ENCODE measurements around the gene TPPP2. TPM values are rescaled to one million over a fixed set of nuclear protein-coding genes. Genes with fewer than 3 reads are reported as not detected.

The TPPP2 gene
- total and polyA plus RNA-seq, 9 donors = 0.62 to 2.5 (median 1.3) TPM; not detected in 1

DNA sequence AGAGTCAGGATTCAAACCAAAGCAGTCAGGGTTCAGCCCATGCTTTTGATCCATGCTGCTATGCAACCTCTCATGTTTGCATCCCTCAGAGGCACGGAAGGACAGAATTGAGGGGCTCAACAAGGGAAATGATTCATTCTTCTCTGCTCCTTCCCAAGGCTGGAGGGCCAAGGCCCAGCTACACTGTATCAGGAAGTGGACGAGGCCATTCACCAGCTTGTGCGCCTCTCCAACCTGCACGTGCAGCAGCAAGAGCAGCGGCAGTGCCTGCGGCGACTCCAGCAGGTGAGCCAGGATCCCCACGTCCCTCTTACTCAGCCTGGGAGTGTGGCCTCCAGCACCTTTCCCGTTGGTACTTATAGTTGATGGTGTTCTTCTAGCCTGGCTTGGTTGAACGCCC is 48.7 kb downstream of the TPPP2 start:
- 80 to 85% (median 82%) methylated on average over 10 of the region's 10 CpGs for WGBS, 3 donors
- no peaks in the 10 kb centered on the region for H3K4me1 ChIP-seq (ENCODE audit: insufficient read depth)
- H3K36me3 ChIP-seq = no peaks in the 10 kb centered on the region
- no peak overlapping the region for H3K27ac ChIP-seq
- TF ChIP-seq POLR2A (IDR thresholded peaks at IDR 0.05) = no peak
- no peak for TF ChIP-seq EP300 (IDR thresholded peaks at IDR 0.05)
- TF ChIP-seq, protein P1, sequence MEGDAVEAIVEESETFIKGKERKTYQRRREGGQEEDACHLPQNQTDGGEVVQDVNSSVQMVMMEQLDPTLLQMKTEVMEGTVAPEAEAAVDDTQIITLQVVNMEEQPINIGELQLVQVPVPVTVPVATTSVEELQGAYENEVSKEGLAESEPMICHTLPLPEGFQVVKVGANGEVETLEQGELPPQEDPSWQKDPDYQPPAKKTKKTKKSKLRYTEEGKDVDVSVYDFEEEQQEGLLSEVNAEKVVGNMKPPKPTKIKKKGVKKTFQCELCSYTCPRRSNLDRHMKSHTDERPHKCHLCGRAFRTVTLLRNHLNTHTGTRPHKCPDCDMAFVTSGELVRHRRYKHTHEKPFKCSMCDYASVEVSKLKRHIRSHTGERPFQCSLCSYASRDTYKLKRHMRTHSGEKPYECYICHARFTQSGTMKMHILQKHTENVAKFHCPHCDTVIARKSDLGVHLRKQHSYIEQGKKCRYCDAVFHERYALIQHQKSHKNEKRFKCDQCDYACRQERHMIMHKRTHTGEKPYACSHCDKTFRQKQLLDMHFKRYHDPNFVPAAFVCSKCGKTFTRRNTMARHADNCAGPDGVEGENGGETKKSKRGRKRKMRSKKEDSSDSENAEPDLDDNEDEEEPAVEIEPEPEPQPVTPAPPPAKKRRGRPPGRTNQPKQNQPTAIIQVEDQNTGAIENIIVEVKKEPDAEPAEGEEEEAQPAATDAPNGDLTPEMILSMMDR (IDR thresholded peaks at IDR 0.05) = no peak
- DNase-seq = no peak
- intact Hi-C loops (cut with DNase I) = no loop called here
- H3K9me3 ChIP-seq = no peaks in the 10 kb centered on the region
- no peaks in the 10 kb centered on the region for H3K27me3 ChIP-seq
- H3K4me3 ChIP-seq = no peak overlapping the region

DNA sequence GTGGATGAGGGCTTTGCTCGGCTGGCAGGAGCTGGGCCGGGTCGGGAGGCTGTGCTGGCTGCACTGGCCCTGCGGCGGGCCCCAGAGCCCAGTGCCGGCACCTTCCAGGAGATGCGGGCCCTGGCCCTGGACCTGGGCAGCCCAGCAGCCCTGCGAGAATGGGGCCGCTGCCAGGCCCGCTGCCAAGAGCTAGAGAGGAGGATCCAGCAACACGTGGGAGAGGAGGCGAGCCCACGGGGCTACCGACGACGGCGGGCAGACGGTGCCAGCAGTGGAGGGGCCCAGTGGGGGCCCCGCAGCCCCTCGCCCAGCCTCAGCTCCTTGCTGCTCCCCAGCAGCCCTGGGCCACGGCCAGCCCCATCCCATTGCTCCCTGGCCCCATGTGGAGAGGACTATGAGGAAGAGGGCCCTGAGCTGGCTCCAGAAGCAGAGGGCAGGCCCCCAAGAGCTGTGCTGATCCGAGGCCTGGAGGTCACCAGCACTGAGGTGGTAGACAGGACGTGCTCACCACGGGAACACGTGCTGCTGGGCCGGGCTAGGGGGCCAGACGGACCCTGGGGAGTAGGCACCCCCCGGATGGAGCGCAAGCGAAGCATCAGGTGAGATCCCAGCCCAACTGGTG is 51.6 kb downstream of the TPPP2 start:
- TF ChIP-seq POLR2A (IDR thresholded peaks at IDR 0.05) (no peak), EP300 (IDR thresholded peaks at IDR 0.05) (no peak)
- TF ChIP-seq, protein P1 (IDR thresholded peaks at IDR 0.05) = no peak
- H3K4me1 ChIP-seq (ENCODE audit: insufficient read depth) = no peaks in the 10 kb centered on the region
- H3K4me3 ChIP-seq = no peak overlapping the region
- intact Hi-C loops (cut with DNase I) = no loop called here
- H3K27me3 ChIP-seq = no peaks in the 10 kb centered on the region
- H3K36me3 ChIP-seq = no peaks in the 10 kb centered on the region
- H3K27ac ChIP-seq = no peak overlapping the region
- DNase-seq = no peak
- no peaks in the 10 kb centered on the region for H3K9me3 ChIP-seq
- 74 to 77% (median 77%) methylated on average over 26 to 30 of the region's 30 CpGs for WGBS, 3 donors

Small RNA genes lying within 50 kb of the gene (microRNA-seq; reads per million reads assigned to microRNA genes)
- 0 to 0.16 (median 0) reads per million in 3 donors for gene MIR6717

Other genes starting within 250 kb of the TPPP2 start
- 1 to 10 TPM; 3.1 to 7.5 (median 5.0) TPM for gene RNASE6, start 248.9 kb upstream of the TPPP2 start, total RNA-seq
- 10 to 100 TPM in 1 of 2 donors, 1 to 10 TPM in 1; 4.7 to 30.3 TPM for gene RNASE6, start 248.9 kb upstream of the TPPP2 start, polyA plus RNA-seq
- gene RNASE1, start 227.4 kb upstream of the TPPP2 start, total RNA-seq = 100 to 1,000 TPM in 6 of 7 donors, 10 to 100 TPM in 1; 62.5 to 293 (median 119) TPM
- 100 to 1,000 TPM; 203 to 985 TPM for gene RNASE1, start 227.4 kb upstream of the TPPP2 start, polyA plus RNA-seq
- not detected for gene RNASE3, start 138.8 kb upstream of the TPPP2 start, total RNA-seq
- gene RNASE3, start 138.8 kb upstream of the TPPP2 start, polyA plus RNA-seq = under 1 TPM in 1 of 2 donors, not detected in 1; 0.24 TPM
- 1 to 10 TPM in 3 of 7 donors, under 1 TPM in 3, not detected in 1; 0.38 to 2.9 (median 0.76) TPM for gene RNASE2, start 74.7 kb upstream of the TPPP2 start, total RNA-seq
- 1 to 10 TPM; 2.9 to 3.0 TPM for gene RNASE2, start 74.7 kb upstream of the TPPP2 start, polyA plus RNA-seq
- gene METTL17, start 40.2 kb upstream of the TPPP2 start, total RNA-seq = 10 to 100 TPM; 42.5 to 65.1 (median 45.7) TPM
- gene METTL17, start 40.2 kb upstream of the TPPP2 start, polyA plus RNA-seq = 10 to 100 TPM; 49.9 to 53.6 TPM
- gene SLC39A2, start 30.9 kb upstream of the TPPP2 start, total RNA-seq = under 1 TPM in 1 of 7 donors, not detected in 6; 0.28 TPM
- gene SLC39A2, start 30.9 kb upstream of the TPPP2 start, polyA plus RNA-seq = under 1 TPM in 1 of 2 donors, not detected in 1; 0.30 TPM
- gene NDRG2, start 5.2 kb upstream of the TPPP2 start, total RNA-seq = 100 to 1,000 TPM; 355 to 703 (median 417) TPM
- 100 to 1,000 TPM; 579 to 585 TPM for gene NDRG2, start 5.2 kb upstream of the TPPP2 start, polyA plus RNA-seq
- not detected for gene RNASE13, start 4.6 kb downstream of the TPPP2 start, total RNA-seq
- not detected for gene RNASE13, start 4.6 kb downstream of the TPPP2 start, polyA plus RNA-seq
- gene RNASE7, start 12.1 kb downstream of the TPPP2 start, total RNA-seq = not detected
- not detected for gene RNASE7, start 12.1 kb downstream of the TPPP2 start, polyA plus RNA-seq
- not detected for gene RNASE8, start 27.6 kb downstream of the TPPP2 start, total RNA-seq
- gene RNASE8, start 27.6 kb downstream of the TPPP2 start, polyA plus RNA-seq = not detected
- gene ARHGEF40, start 40.1 kb downstream of the TPPP2 start, total RNA-seq = 10 to 100 TPM; 31.0 to 98.3 (median 66.1) TPM
- 10 to 100 TPM; 29.8 to 34.3 TPM for gene ARHGEF40, start 40.1 kb downstream of the TPPP2 start, polyA plus RNA-seq
- 10 to 100 TPM; 27.7 to 60.9 (median 33.4) TPM for gene ZNF219, start 68.4 kb downstream of the TPPP2 start, total RNA-seq
- 10 to 100 TPM in 1 of 2 donors, 1 to 10 TPM in 1; 4.8 to 31.0 TPM for gene ZNF219, start 68.4 kb downstream of the TPPP2 start, polyA plus RNA-seq
- gene TMEM253, start 70.8 kb downstream of the TPPP2 start, total RNA-seq = 1 to 10 TPM in 2 of 7 donors, under 1 TPM in 5; 0.24 to 1.3 (median 0.56) TPM
- gene TMEM253, start 70.8 kb downstream of the TPPP2 start, polyA plus RNA-seq = under 1 TPM; 0.40 to 0.98 TPM
- not detected for gene OR5AU1, start 125.8 kb downstream of the TPPP2 start, total RNA-seq
- gene OR5AU1, start 125.8 kb downstream of the TPPP2 start, polyA plus RNA-seq = not detected
- 100 to 1,000 TPM; 427 to 633 (median 479) TPM for gene HNRNPC, start 239.2 kb downstream of the TPPP2 start, total RNA-seq
- 100 to 1,000 TPM; 626 to 913 TPM for gene HNRNPC, start 239.2 kb downstream of the TPPP2 start, polyA plus RNA-seq
- gene RPGRIP1, start 249.9 kb downstream of the TPPP2 start, total RNA-seq = under 1 TPM in 2 of 7 donors, not detected in 5; 0.34 to 0.42 TPM
- gene RPGRIP1, start 249.9 kb downstream of the TPPP2 start, polyA plus RNA-seq = under 1 TPM; 0.15 to 0.28 TPM

Measured in ovary (tissue), 9 donors.